Colonic mucosa (tissue), 4 donors: Measurements from ENCODE around the gene UTS2B. TPM values are rescaled to one million over a fixed set of nuclear protein-coding genes. Genes with fewer than 3 reads are reported as not detected.
A peak's percentile ranks its signal among the peaks of the same experiment; 100 is the strongest.
"Not testable (repeated sequence)": the region's sequence is repeated elsewhere in the genome, so short reads cannot be mapped to it uniquely, and the experiment has no call there.

Experiments
- DNase-seq: peaks from one replicate; pipeline ENCODE4 v3.0.0-alpha.2; 2020
- H3K27ac ChIP-seq: fragments of 200-600 bp; one replicate; pipeline ENCODE4 v1.8.0; 2021
- H3K27me3 ChIP-seq: fragments of 200-600 bp; one replicate; pipeline ENCODE4 v1.8.0; 2021
- H3K36me3 ChIP-seq: fragments of 200-600 bp; one replicate; pipeline ENCODE4 v1.8.0; 2021
- H3K4me1 ChIP-seq: fragments of 200-600 bp; one replicate; pipeline ENCODE4 v1.8.0; 2021; ENCODE audit warnings: mild to moderate bottlenecking
- H3K4me3 ChIP-seq: fragments of 200-600 bp; one replicate; pipeline ENCODE4 v1.8.0; 2021
- H3K9ac ChIP-seq, 2 donors: one replicate each; pipeline ENCODE4 v1.7.0; 2013; ENCODE audit warnings: control low read depth in 2 of 2, low read depth in 2 of 2, low read length in 2 of 2
- H3K9me3 ChIP-seq: fragments of 200-600 bp; one replicate; pipeline ENCODE4 v1.8.0; 2021
- intact Hi-C: fragments of 100-400 bp; cut with DNase I; formaldehyde crosslinking; loops from one replicate; pipeline ENCODE4 v1.14.1; 2022
- total RNA-seq, 2 donors: library from RNA; stranded (reverse); fragmentation: NEBNext Ultra II Directional in 1 of 2; extraction: Animal tissue kit (Norgen Biotek cat#: 25700) in 1 of 2; gene quantifications; one replicate each; pipeline ENCODE4 v1.2.1, GENCODE V29; 2021
- TF ChIP-seq, protein P1 (sequence below): fragments of 200-600 bp; IDR thresholded peaks from one replicate; pipeline ENCODE4 v1.8.0; 2022; ENCODE audit warnings: antibody characterized with exemption, mild to moderate bottlenecking
- donor health status: healthy.
- donor health status: DM: no; HTN: no; CAD: no.
- donor health status: DM: no; HTN: no; CAD: no.

Gene UTS2B
- total RNA-seq, 2 donors from 2014 or later = 0.69 TPM; not detected in 1

- H3K4me3 ChIP-seq = no peak overlapping the region
- H3K27ac ChIP-seq = no peak overlapping the region
- no peaks in the 10 kb centered on the region for H3K4me1 ChIP-seq
- no peaks in the 10 kb centered on the region for H3K9me3 ChIP-seq
- H3K36me3 ChIP-seq = no peaks in the 10 kb centered on the region
- no peak for DNase-seq
- intact Hi-C loops = no loop called here
- no peak overlapping the region for H3K9ac ChIP-seq
- TF ChIP-seq, protein P1, sequence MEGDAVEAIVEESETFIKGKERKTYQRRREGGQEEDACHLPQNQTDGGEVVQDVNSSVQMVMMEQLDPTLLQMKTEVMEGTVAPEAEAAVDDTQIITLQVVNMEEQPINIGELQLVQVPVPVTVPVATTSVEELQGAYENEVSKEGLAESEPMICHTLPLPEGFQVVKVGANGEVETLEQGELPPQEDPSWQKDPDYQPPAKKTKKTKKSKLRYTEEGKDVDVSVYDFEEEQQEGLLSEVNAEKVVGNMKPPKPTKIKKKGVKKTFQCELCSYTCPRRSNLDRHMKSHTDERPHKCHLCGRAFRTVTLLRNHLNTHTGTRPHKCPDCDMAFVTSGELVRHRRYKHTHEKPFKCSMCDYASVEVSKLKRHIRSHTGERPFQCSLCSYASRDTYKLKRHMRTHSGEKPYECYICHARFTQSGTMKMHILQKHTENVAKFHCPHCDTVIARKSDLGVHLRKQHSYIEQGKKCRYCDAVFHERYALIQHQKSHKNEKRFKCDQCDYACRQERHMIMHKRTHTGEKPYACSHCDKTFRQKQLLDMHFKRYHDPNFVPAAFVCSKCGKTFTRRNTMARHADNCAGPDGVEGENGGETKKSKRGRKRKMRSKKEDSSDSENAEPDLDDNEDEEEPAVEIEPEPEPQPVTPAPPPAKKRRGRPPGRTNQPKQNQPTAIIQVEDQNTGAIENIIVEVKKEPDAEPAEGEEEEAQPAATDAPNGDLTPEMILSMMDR = no peak
- no peaks in the 10 kb centered on the region for H3K27me3 ChIP-seq
Measured at GRCh38 chr3:191253089-191253799, 77.1 kb downstream of the UTS2B start.

GRCh38 chr3:191246630-191247029 is 83.7 kb downstream of the UTS2B start:
- Histone ChIP-seq H3K4me3 (no peak overlapping the region), H3K36me3 (no peaks in the 10 kb centered on the region), H3K27me3 (no peaks in the 10 kb centered on the region), H3K4me1 (no peaks in the 10 kb centered on the region), H3K9ac (no peak overlapping the region), H3K27ac (no peak overlapping the region), H3K9me3 (no peaks in the 10 kb centered on the region)
- intact Hi-C loops = no loop called here
- no peak for DNase-seq
- TF ChIP-seq, protein P1 = no peak

- DNase-seq, intact Hi-C loops, H3K4me3 ChIP-seq, H3K9me3 ChIP-seq, H3K9ac ChIP-seq, H3K27ac ChIP-seq, H3K36me3 ChIP-seq, H3K27me3 ChIP-seq, H3K4me1 ChIP-seq: not testable (repeated sequence)
Measured at GRCh38 chr3:191246034-191246433, 84.3 kb downstream of the UTS2B start.

- intact Hi-C loops = no loop called here
- Histone ChIP-seq H3K27ac (no peak overlapping the region), H3K27me3 (no peaks in the 10 kb centered on the region), H3K9me3 (no peaks in the 10 kb centered on the region), H3K4me3 (no peak overlapping the region), H3K4me1 (no peaks in the 10 kb centered on the region), H3K9ac (no peak overlapping the region), H3K36me3 (no peaks in the 10 kb centered on the region)
- no peak for DNase-seq
- TF ChIP-seq, protein P1 = peak; percentile 37
Measured at GRCh38 chr3:191244242-191244867, 86.0 kb downstream of the UTS2B start.

DNA sequence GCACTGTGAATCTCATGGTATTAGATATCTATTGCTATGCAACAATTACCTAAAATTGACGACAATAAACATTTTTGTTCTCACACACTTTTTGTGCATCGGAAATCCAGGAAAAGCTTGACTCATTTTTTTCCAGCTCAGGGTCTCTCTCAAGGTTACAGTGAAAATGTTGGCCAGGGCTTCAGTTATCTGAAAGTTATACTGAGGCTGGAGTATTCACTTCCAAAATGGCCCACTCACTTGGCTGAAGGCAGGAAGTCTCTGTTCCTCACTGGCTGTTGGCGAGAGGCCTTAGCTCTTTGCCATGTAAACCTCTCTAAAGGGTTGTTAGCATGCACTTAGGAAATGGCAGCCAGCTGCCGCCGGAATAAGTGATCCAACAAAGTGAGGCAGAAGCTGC is 89.8 kb downstream of the UTS2B start:
- intact Hi-C loops = no loop called here

More for the DNA sequence above, 89.8 kb downstream of the UTS2B start:
- H3K9me3 ChIP-seq = no peaks in the 10 kb centered on the region
- no peaks in the 10 kb centered on the region for H3K4me1 ChIP-seq
- no peak overlapping the region for H3K4me3 ChIP-seq
- TF ChIP-seq, protein P1 = no peak
- H3K36me3 ChIP-seq = no peaks in the 10 kb centered on the region
- no peak overlapping the region for H3K9ac ChIP-seq
- no peak overlapping the region for H3K27ac ChIP-seq
- no peaks in the 10 kb centered on the region for H3K27me3 ChIP-seq
- no peak for DNase-seq
